ENCODE data around the gene LY6G5C.

The LY6G5C gene

DNA sequence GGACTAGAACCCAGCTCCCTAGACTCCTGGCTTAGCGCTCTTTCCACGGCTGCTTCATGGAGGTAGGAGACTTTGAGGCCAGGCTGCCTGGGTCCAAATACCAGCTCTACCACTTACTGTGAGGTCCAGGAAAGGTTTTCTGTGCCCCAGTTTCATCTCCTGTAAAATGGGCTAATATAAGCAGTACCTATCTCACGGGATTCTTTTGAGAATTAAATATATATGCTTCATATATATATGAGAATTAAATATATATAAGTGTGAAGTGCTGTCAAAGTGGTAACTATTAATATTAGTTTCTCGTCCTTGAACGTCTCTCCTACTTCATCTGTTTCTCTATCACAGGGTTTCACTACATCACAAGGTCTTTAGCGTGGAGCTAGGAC is 10.2 kb upstream of the LY6G5C start:
- DNase-seq: no peak

DNA sequence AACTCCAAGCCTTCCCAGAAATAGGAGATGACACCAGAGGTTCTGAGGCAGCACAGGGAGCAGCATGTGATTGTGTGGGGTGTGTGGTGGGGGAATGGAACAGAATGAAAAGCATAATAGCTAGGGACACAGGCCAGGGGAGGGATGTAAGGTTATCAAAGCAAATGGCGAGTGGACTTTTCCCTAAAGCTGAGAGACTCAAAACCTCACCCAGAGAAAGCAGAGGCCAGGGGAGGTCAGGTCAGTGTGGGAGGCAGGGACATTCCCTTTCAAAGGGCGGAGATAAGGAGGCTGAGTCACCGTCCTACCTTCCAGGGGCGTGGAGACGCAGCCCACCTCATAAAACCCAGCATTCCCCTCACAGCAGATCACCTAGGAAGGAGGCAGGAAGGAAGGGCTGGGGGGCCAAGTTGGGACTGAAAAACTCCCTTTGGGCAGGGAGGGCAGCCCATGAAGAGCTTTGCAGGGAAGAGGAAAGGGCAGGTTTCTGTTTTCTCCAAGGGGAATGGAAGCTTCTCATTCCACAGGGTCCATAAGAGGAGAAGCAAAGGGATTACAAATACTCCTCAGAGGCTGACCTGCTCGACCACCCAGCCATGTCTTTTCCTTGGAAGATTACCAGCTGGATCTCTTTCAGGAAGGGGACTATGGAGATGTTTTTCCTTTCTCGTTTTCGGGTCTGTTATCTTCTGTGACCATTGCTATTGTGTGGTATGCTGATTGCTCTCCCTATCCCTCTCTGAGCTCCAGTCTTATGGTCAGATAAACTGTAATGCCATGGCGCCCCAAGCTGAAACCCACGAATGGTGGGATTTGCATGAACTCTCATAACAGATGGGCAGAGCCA is 9.6 kb upstream of the LY6G5C start:
- no peak for DNase-seq

DNA sequence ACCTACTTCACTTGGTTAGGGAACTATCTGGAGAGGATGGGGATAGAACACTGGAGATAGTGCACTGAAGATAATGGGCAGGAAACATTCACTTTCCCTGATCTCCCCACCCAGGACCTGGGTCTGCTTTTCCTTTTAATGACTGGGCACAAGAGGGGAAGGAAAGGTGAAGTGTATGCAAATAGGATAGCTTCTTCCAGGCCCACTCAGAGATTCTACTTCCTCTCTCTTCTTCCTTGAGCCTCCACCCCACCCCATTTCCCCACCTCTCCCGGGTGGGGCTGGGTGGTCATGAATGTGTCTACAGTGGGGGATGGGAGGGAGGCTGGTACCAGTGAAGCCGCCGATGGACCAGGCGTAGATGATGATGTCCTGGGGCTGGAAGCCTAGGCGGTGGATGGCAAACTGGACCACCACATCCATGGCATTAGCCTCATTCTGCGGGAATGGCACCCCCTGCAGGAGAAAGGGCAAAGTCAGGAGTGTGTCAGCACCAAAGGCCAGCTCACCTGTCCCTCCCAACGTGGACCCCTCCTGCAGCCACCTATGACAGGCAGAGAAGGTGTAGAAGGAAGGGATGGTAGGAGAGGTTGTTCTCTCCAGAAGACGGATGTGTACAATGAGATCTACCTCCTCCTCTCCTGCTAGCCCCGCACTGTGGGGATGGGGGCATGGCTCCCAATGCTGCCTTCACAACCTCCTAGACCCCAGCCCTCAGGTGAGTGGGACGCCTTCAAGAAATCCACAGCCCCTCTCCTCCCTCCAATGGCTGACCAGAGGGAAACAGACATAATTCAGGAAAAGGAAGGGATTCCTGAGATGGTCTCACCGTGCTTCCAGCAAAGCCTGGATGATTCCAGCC is 8.6 kb upstream of the LY6G5C start:
- no peak for DNase-seq

DNA sequence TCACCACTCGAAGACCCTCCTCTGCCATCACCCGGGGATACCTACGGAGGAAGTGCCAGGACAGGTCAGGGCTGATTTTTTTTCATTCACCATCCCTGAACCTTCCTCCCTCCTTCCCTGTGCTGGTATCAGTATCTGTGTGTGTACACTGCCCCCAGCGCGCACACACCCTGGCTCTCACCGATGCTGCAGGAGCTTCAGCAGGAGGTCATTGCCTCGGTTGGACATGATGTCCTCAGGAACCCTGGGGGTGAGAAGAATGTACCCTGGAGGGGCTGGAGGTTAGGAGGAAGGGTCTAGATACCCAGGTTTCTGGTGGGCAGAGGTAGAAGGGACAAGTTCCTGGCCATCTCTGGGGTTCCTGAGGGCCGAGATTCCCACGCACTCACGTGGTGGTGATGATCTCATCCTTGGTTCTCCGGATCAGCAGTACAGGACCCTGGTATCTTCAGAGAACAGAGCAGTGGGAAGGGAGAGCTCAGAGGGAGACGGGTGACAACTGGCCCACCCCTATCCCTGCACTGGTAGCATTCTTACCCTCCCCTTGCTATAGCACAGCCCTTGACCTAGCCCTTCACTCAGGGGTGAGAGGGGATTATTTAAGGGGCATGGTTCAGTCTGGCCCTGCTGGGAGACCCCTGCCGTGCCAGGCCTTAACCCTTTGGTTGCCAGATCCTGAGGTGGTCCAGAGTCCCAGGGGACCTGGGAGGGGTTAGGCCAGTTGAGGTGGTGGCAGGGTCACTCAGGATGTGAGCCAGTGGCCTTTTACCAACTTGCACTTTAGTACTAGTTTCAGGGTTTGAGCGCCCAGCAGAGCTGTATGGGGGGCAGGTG is 7.2 kb upstream of the LY6G5C start:
- DNase-seq: no peak

DNA sequence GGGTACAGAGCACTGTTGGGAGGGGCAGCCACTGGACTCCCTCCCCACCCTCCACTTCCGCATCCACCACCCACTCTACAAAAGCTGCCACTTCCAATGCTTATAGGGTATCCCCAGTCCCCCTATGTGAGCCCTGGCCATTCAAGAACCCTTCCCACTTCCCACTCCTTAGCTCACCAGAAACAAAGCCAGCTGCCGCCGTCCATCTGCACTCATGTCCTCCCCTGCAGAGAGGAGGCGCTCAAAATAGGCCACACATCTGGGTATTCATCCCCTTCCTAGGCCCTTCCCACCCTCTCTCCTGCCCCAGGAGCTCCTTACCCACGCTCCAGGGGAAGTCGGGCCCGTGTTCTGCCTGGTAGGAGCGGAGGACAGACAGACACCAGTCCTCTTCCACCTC is 6.5 kb upstream of the LY6G5C start:
- no peak for DNase-seq

DNA sequence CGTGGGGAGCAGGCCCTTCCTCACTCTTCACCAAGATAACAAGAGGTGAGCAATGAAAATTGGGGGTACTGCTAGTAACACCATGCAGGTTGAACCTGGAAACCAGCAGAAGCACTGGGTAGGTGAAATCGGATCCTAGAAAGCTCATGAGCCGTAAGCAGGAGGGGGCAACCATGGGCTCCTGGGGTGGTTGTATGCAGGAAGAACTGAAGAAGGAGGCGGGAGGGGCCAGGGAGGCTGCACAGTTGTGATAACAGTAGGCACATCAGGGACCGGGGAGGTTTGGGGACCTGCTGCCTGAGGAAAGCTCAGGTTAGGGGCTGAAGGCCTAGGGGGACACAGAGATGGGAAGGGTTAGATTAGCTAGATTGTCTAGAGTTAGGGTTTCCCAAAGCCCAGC is 5.6 kb upstream of the LY6G5C start:
- DNase-seq: no peak

DNA sequence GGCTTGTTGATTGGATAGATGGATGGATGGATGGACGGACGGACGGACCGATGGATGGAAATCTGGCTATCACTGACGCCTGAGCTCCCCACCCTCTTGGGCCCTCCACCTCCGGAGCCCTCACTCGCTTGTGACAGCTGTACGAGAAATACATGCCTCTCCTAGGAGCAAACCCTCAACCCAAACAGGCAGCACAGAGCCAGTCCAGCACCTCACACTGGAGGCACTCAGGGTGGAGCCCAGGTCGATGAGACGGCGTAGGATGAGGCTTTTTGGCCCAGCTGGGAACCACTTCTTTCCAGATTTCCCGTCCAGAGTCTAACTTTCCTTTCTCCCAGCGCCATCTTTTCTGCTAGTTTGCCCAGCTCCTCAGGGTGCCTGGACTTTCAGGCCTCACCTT is 2.7 kb upstream of the LY6G5C start:
- no peak for DNase-seq

- peak; percentile 50 for DNase-seq
Observed at GRCh38 chr6:31681135-31681671, 336 bp upstream of the LY6G5C start.

- DNase-seq: no peak
Observed at GRCh38 chr6:31677955-31678354, 2.9 kb downstream of the LY6G5C start.

- DNase-seq: no peak
Observed at GRCh38 chr6:31676904-31677303, 4.0 kb downstream of the LY6G5C start.

GRCh38 chr6:31676322-31676903 is 4.5 kb downstream of the LY6G5C start:
- no peak for DNase-seq

- no peak for DNase-seq
Observed at GRCh38 chr6:31669676-31670075, 11.2 kb downstream of the LY6G5C start, which contains the start of gene LY6G5B. Gene LY6G5B (plus strand): TSS chr6:31669976. CDS start chr6:31670951, 975 bp downstream.

DNA sequence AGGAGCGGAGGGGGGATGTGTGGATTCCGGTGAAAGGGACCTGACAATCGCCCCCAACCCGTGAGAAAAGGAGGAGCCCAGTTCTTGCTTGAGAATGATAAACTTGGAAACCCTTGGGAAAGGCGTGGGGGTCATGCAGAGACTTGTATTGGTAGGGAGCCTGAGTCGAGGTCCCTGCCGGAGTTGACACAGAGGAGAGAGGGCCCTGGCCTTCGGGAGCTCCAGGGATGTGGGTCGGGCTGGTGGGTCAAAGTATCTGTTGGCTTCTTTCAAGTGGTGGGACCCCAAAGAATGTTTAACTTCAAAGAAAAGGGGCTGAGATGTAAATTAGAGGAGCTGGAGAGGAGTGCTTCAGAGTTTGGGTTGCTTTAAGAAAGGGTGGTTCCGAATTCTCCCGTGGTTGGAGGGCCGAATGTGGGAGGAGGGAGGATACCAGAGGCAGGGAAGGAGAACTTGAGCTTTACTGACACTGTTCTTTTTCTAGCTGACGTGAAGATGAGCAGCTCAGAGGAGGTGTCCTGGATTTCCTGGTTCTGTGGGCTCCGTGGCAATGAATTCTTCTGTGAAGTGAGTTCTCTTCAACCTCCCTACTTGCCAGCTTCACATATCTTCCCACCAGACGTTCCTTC is 14.4 kb downstream of the LY6G5C start:
- DNase-seq: no peak

GRCh38 chr6:31665501-31666336 is 15.1 kb downstream of the LY6G5C start, which contains the start of gene CSNK2B:
Gene CSNK2B (plus strand): TSS chr6:31666080. CDS start chr6:31666832, 752 bp downstream.
- peak; percentile 99 for DNase-seq

GRCh38 chr6:31664790-31665500 is 15.9 kb downstream of the LY6G5C start, which contains the start of gene GPANK1:
Gene GPANK1 (minus strand): TSS chr6:31664997. CDS start chr6:31664478, 519 bp downstream.
- DNase-seq: peak; percentile 94

GRCh38 chr6:31663961-31664789 is 16.7 kb downstream of the LY6G5C start:
- DNase-seq: peak; percentile 20

- no peak for DNase-seq
Observed at GRCh38 chr6:31663126-31663960, 17.5 kb downstream of the LY6G5C start.

DNA sequence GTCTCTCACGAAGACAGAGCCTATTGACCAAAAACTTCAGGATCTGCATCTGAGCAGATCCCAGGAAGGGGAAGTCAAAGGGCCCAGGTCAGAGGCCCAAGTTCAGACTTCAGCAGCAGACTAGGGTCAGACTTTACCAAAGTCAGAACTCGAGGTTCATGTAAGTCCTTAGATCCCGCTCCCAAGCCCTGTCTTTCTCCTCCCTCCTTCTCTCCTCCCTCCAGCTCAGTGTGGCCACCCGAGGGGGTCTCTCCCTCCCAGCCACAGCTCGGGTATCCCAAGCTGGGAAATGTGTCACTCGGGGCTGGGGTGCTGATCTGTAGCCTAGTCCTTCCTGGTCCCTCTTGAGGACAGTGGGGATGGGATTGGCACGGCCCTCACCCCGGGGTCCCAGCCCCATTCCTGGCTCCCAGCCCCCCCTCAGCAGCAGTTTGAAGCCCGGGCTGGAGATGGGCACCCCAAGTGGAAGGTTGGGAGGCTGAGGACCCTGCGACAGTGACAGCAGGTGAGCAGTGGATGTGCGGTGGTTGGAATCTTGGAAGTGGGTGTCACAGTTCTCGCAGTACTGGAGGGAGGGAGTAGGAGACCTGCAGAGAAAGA is 18.6 kb downstream of the LY6G5C start:
- no peak for DNase-seq

Data from activated CD4-positive, alpha-beta T cell treated with anti-CD3 and anti-CD28 coated beads, Interleukin-2, Interleukin-6, amounts not matched to agents 100 ng/mL and 50 ng/mL, durations not matched to agents 16 hours and 8 hours (primary cell).